ENCODE results near the gene AFP. TPM values are rescaled to one million over a fixed set of nuclear protein-coding genes. Genes with fewer than 3 reads are reported as not detected.

Gene AFP
- total RNA-seq, 2 experiments from 2014 or later: not detected

DNA sequence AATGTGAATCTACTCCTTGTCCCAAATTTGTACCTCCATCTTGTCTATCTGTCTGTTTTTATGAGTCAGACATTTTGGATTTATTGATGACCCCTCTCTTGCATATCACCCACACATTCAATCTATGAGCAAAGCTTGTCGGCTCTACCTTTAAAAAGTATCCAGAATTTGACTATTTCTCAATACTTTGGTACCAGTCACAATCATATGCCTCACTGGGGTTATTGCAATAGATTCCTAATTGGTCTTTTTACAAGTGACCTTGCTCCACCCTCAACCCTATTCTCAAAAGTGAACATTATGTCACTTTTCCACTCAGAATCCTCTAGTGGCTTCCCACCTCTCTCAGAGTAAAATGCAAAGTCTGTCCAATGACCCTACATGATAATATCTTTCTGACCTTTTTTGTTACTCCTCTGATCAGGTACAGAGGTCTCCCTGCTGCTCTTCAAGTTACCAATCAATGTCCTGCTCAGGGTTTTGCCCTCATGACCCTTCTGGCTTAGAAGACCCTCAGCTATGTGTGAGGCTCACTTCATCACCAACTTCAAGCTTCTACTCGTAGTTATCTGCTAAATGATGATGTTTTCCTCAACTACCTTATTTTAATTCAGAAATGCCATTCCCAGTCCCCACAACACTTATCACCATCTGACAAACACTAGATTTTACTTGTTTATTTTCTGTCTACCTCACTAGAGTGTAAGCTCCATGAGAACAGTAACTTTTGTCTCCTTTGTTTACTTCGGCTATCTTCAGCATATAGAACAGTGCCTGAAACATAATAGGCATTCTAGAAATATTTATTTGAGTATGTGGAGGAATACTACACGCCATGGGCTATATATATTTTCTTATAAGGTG, 22.4 kb downstream of the AFP start:
- Histone ChIP-seq H3K4me3 (ENCODE audit: low read depth, low read length, poor library complexity, severe bottlenecking) (no peak overlapping the region), H2AFZ (ENCODE audit: low read length) (no peak overlapping the region), H3K4me2 (ENCODE audit: low read length) (no peak overlapping the region), H4K20me1 (ENCODE audit: insufficient read depth, low read length) (no peaks in the 10 kb centered on the region), H3K9me2 (ENCODE audit: insufficient read depth, low read length) (no peaks in the 10 kb centered on the region), H3K27ac (ENCODE audit: low read depth, low read length, poor library complexity, severe bottlenecking) (no peak overlapping the region), H3K9me3 (ENCODE audit: low read length) (no peaks in the 10 kb centered on the region), H3K79me2 (ENCODE audit: insufficient read depth, low read depth, low read length) (no peaks in the 10 kb centered on the region), H3K36me3 (ENCODE audit: insufficient read depth, low read length) (no peaks in the 10 kb centered on the region), H3K4me1 (ENCODE audit: insufficient read depth, low read length, poor library complexity, severe bottlenecking) (no peaks in the 10 kb centered on the region)
- TF ChIP-seq, protein P1, sequence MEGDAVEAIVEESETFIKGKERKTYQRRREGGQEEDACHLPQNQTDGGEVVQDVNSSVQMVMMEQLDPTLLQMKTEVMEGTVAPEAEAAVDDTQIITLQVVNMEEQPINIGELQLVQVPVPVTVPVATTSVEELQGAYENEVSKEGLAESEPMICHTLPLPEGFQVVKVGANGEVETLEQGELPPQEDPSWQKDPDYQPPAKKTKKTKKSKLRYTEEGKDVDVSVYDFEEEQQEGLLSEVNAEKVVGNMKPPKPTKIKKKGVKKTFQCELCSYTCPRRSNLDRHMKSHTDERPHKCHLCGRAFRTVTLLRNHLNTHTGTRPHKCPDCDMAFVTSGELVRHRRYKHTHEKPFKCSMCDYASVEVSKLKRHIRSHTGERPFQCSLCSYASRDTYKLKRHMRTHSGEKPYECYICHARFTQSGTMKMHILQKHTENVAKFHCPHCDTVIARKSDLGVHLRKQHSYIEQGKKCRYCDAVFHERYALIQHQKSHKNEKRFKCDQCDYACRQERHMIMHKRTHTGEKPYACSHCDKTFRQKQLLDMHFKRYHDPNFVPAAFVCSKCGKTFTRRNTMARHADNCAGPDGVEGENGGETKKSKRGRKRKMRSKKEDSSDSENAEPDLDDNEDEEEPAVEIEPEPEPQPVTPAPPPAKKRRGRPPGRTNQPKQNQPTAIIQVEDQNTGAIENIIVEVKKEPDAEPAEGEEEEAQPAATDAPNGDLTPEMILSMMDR (conservative IDR thresholded peaks at IDR 0.05; ENCODE audit: low read length): no peak
- TF ChIP-seq EZH2phosphoT487 (IDR thresholded peaks at IDR 0.05; ENCODE audit: borderline replicate concordance, low read depth, low read length): no peak
- no peak for DNase-seq (ENCODE audit: low spot score)
- ChIA-PET CTCF (ENCODE audit: unreplicated experiment) (no interaction called here), POLR2A (interaction anchor here (0.6 to 1.2 kb wide), 4 partner anchors 14 to 102 kb away, joined by 3 to 5 read pairs (median 4); no protein-coding TSS in a partner anchor)
- intact Hi-C loops (cut with micrococcal nuclease; ENCODE audit: unreplicated experiment): no loop called here
- no TSS peak for BruUV-seq (replicated peaks)

DNA sequence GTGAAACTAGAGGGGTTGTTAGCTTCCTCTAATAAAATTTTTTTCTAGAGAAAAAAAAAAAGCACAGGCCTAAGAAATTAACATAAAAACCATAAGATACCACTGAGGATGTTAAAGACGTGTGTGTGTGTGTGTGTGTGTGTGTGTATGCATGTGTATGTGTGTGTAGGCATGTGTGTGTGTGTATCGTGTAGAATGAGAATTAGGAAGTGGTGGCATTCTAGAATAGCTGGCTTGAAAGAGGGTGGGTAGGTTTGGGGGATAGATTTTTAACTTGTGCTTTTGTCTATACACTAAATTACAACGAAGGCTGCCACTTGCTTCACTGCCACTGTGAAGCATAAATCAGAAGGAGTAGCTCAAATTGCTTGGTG, 23.0 kb downstream of the AFP start:
- Histone ChIP-seq H3K79me2 (ENCODE audit: insufficient read depth, low read depth, low read length) (no peaks in the 10 kb centered on the region), H3K9me3 (ENCODE audit: low read length) (no peaks in the 10 kb centered on the region), H3K4me2 (ENCODE audit: low read length) (no peak overlapping the region), H3K36me3 (ENCODE audit: insufficient read depth, low read length) (no peaks in the 10 kb centered on the region), H3K9me2 (ENCODE audit: insufficient read depth, low read length) (no peaks in the 10 kb centered on the region), H4K20me1 (ENCODE audit: insufficient read depth, low read length) (no peaks in the 10 kb centered on the region), H3K4me3 (ENCODE audit: low read depth, low read length, poor library complexity, severe bottlenecking) (no peak overlapping the region), H3K4me1 (ENCODE audit: insufficient read depth, low read length, poor library complexity, severe bottlenecking) (no peaks in the 10 kb centered on the region), H2AFZ (ENCODE audit: low read length) (no peak overlapping the region), H3K27ac (ENCODE audit: low read depth, low read length, poor library complexity, severe bottlenecking) (no peak overlapping the region)
- CTCF ChIA-PET (ENCODE audit: unreplicated experiment): no interaction called here
- BruUV-seq (replicated peaks): no TSS peak
- DNase-seq (ENCODE audit: low spot score): no peak
- TF ChIP-seq EZH2phosphoT487 (IDR thresholded peaks at IDR 0.05; ENCODE audit: borderline replicate concordance, low read depth, low read length): no peak
- TF ChIP-seq, protein P1 (conservative IDR thresholded peaks at IDR 0.05; ENCODE audit: low read length): no peak
- POLR2A ChIA-PET: interaction anchor here (1.2 kb wide), 1 partner anchor 21 kb away, joined by 3 read pairs; no protein-coding TSS in a partner anchor
- intact Hi-C loops (cut with micrococcal nuclease; ENCODE audit: unreplicated experiment): no loop called here

DNA sequence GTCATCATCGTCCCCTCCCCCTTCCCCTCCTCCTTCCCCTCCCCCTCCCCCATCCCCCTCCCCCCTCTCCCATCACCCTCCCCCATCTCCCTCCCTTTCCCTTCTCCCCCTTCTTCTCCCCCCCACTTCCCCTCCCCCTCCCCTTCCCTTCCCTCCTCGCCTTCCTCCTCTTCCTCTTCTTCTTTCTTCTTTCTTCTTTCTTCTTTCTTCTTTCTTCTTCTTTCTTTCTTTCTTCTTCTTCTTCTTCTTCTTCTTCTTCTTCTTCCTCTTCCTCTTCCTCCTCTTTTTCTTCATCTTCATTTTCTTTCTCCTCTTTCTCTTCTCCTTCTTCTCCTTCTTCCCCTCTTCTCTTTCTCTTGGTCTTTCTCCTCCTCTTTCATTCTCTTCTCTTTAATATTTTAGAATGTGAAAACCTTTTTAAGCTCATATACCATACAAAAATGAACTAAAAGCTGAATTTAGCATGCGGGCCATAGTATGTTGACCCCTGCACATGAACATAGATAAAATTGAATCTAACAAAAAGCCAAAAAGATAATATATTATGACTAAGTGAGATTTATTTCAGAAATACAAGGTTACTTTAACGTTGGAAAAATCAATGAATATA, 25.0 kb downstream of the AFP start:
- intact Hi-C loops (cut with micrococcal nuclease; ENCODE audit: unreplicated experiment): no loop called here
- H3K4me2 ChIP-seq (ENCODE audit: low read length): no peak overlapping the region
- H3K27ac ChIP-seq (ENCODE audit: low read depth, low read length, poor library complexity, severe bottlenecking): no peak overlapping the region
- ChIA-PET CTCF (ENCODE audit: unreplicated experiment) (no interaction called here), POLR2A (interaction anchor here (0.5 to 0.6 kb wide), 2 partner anchors 22 to 246 kb away, joined by 3 read pairs; no protein-coding TSS in a partner anchor)
- no peak overlapping the region for H2AFZ ChIP-seq (ENCODE audit: low read length)
- H3K36me3 ChIP-seq (ENCODE audit: insufficient read depth, low read length): no peaks in the 10 kb centered on the region
- H3K79me2 ChIP-seq (ENCODE audit: insufficient read depth, low read depth, low read length): no peaks in the 10 kb centered on the region
- H3K9me3 ChIP-seq (ENCODE audit: low read length): no peaks in the 10 kb centered on the region
- H3K4me3 ChIP-seq (ENCODE audit: low read depth, low read length, poor library complexity, severe bottlenecking): no peak overlapping the region
- no peaks in the 10 kb centered on the region for H3K4me1 ChIP-seq (ENCODE audit: insufficient read depth, low read length, poor library complexity, severe bottlenecking)
- TF ChIP-seq EZH2phosphoT487 (IDR thresholded peaks at IDR 0.05; ENCODE audit: borderline replicate concordance, low read depth, low read length): no peak
- TF ChIP-seq, protein P1 (conservative IDR thresholded peaks at IDR 0.05; ENCODE audit: low read length): no peak
- H3K9me2 ChIP-seq (ENCODE audit: insufficient read depth, low read length): no peaks in the 10 kb centered on the region
- no peaks in the 10 kb centered on the region for H4K20me1 ChIP-seq (ENCODE audit: insufficient read depth, low read length)
- no TSS peak for BruUV-seq (replicated peaks)
- no peak for DNase-seq (ENCODE audit: low spot score)

All from OCI-LY7 (cell line).